ENCODE measurements around the gene PTPRJ. TPM values are rescaled to one million over a fixed set of nuclear protein-coding genes. Genes with fewer than 3 reads are reported as not detected.

PTPRJ gene
- total RNA-seq, 1 experiment from 2014 or later, result 59.4 TPM

DNA sequence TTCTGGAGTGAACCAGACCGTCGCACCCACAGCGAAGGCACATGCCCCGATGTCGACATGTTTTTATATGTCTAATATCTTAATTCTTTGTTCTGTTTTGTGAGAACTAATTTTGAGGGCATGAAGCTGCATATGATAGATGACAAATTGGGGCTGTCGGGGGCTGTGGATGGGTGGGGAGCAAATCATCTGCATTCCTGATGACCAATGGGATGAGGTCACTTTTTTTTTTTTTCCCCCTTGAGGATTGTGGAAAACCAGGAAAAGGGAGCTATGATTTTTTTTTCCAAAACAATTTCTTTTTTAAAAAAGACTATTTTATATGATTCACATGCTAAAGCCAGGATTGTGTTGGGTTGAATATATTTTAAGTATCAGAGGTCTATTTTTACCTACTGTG, 187.0 kb downstream of the PTPRJ start:
- no peaks in the 10 kb centered on the region for H3K9me3 Mint-ChIP-seq (ENCODE audit: low read depth, unreplicated experiment)
- H3K4me1 Mint-ChIP-seq (ENCODE audit: low read depth, unreplicated experiment), result no peaks in the 10 kb centered on the region
- no peak overlapping the region for H3K4me3 Mint-ChIP-seq (ENCODE audit: low read depth, unreplicated experiment)
- peaks cover 18% of the 10 kb centered on the region for H3K36me3 Mint-ChIP-seq (ENCODE audit: insufficient read depth, unreplicated experiment)
- intact Hi-C loops (cut with micrococcal nuclease; ENCODE audit: unreplicated experiment), result no loop called here
- TF ChIP-seq, protein P1, sequence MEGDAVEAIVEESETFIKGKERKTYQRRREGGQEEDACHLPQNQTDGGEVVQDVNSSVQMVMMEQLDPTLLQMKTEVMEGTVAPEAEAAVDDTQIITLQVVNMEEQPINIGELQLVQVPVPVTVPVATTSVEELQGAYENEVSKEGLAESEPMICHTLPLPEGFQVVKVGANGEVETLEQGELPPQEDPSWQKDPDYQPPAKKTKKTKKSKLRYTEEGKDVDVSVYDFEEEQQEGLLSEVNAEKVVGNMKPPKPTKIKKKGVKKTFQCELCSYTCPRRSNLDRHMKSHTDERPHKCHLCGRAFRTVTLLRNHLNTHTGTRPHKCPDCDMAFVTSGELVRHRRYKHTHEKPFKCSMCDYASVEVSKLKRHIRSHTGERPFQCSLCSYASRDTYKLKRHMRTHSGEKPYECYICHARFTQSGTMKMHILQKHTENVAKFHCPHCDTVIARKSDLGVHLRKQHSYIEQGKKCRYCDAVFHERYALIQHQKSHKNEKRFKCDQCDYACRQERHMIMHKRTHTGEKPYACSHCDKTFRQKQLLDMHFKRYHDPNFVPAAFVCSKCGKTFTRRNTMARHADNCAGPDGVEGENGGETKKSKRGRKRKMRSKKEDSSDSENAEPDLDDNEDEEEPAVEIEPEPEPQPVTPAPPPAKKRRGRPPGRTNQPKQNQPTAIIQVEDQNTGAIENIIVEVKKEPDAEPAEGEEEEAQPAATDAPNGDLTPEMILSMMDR (IDR thresholded peaks at IDR 0.05; ENCODE audit: unreplicated experiment), result no peak
- no peak for DNase-seq
- no peaks in the 10 kb centered on the region for H3K27me3 Mint-ChIP-seq (ENCODE audit: unreplicated experiment)
- CTCF ChIA-PET, result no interaction called here
- no peak overlapping the region for H3K27ac Mint-ChIP-seq (ENCODE audit: unreplicated experiment)
- no TSS peak for BruUV-seq (replicated peaks)

DNA sequence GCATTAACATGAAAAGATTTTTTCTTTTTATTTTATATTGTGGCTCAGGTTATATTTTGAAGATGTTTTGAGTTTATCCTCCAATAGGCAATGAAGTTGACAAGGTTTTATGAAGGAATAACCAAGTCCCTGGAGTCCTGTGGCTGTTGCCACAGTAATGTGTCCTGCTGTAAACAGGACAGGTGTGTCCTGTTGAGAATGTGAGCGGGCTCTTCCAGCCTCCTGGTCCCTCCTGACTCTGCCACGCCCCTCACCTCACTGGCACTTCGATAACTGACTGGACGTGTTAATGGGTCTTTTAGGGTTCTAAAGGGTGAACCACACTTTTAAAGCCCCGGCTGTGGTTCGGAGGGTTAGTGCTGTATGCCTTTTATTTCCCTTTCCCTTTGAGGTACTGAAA, 188.5 kb downstream of the PTPRJ start:
- TF ChIP-seq, protein P1 (IDR thresholded peaks at IDR 0.05; ENCODE audit: unreplicated experiment), result no peak
- H3K27me3 Mint-ChIP-seq (ENCODE audit: unreplicated experiment), result no peaks in the 10 kb centered on the region
- H3K4me3 Mint-ChIP-seq (ENCODE audit: low read depth, unreplicated experiment), result no peak overlapping the region
- BruUV-seq (replicated peaks), result no TSS peak
- no peak overlapping the region for H3K27ac Mint-ChIP-seq (ENCODE audit: unreplicated experiment)
- no peaks in the 10 kb centered on the region for H3K4me1 Mint-ChIP-seq (ENCODE audit: low read depth, unreplicated experiment)
- CTCF ChIA-PET, result no interaction called here
- DNase-seq, result no peak
- H3K9me3 Mint-ChIP-seq (ENCODE audit: low read depth, unreplicated experiment), result no peaks in the 10 kb centered on the region
- intact Hi-C loops (cut with micrococcal nuclease; ENCODE audit: unreplicated experiment), result no loop called here
- peaks cover 18% of the 10 kb centered on the region for H3K36me3 Mint-ChIP-seq (ENCODE audit: insufficient read depth, unreplicated experiment)

DNA sequence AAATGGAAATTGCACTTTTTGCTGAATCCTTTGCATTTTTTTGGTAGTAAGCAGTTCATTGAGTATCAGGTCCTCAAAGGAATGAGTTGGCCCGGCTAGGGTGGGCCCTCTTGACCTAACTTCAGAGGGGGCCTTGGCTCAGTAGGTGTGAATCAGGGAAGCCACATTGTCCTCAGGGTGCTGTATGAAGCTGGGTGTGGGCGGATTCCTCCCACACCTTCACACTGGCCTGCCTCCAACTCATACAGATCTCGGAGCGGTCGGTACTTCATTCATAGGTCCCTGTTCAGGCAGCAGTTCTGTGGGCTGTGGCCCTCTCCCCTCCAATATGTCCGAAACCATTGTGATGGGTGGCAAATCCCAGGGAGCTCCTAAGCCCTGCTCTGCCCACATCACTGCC, 188.9 kb downstream of the PTPRJ start:
- H3K27ac Mint-ChIP-seq (ENCODE audit: unreplicated experiment), result no peak overlapping the region
- H3K27me3 Mint-ChIP-seq (ENCODE audit: unreplicated experiment), result no peaks in the 10 kb centered on the region

DNA sequence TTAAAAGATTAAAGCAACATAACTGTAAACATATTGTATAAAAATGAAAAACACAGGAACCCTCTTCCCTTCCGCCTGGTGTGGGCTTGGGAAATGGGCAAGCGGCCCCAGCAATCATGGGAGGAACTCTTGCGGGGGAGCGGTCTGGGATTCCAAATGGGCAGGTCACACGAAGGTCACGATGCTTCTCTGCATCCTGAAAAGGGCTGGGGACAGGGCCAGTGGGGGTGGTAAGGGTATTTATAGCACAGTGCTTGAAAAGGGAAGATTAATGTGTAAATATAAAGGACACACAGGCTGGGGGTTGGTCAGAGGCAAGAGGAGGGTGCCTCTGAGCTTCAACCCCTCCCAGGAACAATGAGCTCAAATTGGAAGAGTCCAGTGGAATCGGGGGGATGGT, 189.4 kb downstream of the PTPRJ start:
- Mint-ChIP-seq H3K27ac (ENCODE audit: unreplicated experiment) (no peak overlapping the region), H3K36me3 (ENCODE audit: insufficient read depth, unreplicated experiment) (peaks cover 15% of the 10 kb centered on the region), H3K4me3 (ENCODE audit: low read depth, unreplicated experiment) (no peak overlapping the region), H3K4me1 (ENCODE audit: low read depth, unreplicated experiment) (no peaks in the 10 kb centered on the region), H3K27me3 (ENCODE audit: unreplicated experiment) (no peaks in the 10 kb centered on the region), H3K9me3 (ENCODE audit: low read depth, unreplicated experiment) (no peaks in the 10 kb centered on the region)
- intact Hi-C loops (cut with micrococcal nuclease; ENCODE audit: unreplicated experiment), result loop anchor here (5.0 to 10.0 kb wide), 2 partner anchors 138 to 1355 kb away; partner anchors contain the start of gene OR4S1
- BruUV-seq (replicated peaks), result TSS peak; percentile 25
- CTCF ChIA-PET, result interaction anchor here (0.7 kb wide), 1 partner anchor 41 kb away, joined by 3 read pairs; no protein-coding TSS in a partner anchor
- no peak for DNase-seq
- TF ChIP-seq, protein P1 (IDR thresholded peaks at IDR 0.05; ENCODE audit: unreplicated experiment), result no peak

More for the DNA sequence above, 188.9 kb downstream of the PTPRJ start:
- Mint-ChIP-seq H3K9me3 (ENCODE audit: low read depth, unreplicated experiment) (no peaks in the 10 kb centered on the region), H3K36me3 (ENCODE audit: insufficient read depth, unreplicated experiment) (peaks cover 18% of the 10 kb centered on the region), H3K4me3 (ENCODE audit: low read depth, unreplicated experiment) (no peak overlapping the region), H3K4me1 (ENCODE audit: low read depth, unreplicated experiment) (no peaks in the 10 kb centered on the region)
- BruUV-seq (replicated peaks), result no TSS peak
- intact Hi-C loops (cut with micrococcal nuclease; ENCODE audit: unreplicated experiment), result no loop called here
- TF ChIP-seq, protein P1 (IDR thresholded peaks at IDR 0.05; ENCODE audit: unreplicated experiment), result no peak
- DNase-seq, result no peak
- CTCF ChIA-PET, result no interaction called here
